ENCODE data around the gene TTC31.

DNA sequence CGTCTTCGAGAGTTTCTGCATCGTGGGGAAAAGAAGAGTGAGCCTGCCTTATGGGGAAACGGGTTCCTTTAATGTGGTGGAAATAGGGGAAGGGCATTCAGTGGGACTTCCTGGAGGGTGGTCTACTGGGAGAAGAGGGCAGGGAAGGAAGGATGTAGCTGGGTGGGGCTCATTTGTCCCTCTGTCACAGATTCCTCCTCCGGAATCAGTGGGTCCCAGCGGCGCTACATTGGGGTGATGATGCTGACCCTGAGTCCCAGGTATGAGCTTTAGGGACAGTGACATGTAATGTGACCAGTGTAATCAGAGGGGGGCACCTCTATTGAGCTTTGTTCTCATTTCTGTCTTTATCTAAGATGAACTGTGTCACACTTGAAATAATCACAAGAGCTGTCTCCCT lies 48.8 kb downstream of the TTC31 start:
- TF ChIP-seq, protein P1, sequence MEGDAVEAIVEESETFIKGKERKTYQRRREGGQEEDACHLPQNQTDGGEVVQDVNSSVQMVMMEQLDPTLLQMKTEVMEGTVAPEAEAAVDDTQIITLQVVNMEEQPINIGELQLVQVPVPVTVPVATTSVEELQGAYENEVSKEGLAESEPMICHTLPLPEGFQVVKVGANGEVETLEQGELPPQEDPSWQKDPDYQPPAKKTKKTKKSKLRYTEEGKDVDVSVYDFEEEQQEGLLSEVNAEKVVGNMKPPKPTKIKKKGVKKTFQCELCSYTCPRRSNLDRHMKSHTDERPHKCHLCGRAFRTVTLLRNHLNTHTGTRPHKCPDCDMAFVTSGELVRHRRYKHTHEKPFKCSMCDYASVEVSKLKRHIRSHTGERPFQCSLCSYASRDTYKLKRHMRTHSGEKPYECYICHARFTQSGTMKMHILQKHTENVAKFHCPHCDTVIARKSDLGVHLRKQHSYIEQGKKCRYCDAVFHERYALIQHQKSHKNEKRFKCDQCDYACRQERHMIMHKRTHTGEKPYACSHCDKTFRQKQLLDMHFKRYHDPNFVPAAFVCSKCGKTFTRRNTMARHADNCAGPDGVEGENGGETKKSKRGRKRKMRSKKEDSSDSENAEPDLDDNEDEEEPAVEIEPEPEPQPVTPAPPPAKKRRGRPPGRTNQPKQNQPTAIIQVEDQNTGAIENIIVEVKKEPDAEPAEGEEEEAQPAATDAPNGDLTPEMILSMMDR (IDR thresholded peaks at IDR 0.05), result no peak
- TF ChIP-seq, protein P2, sequence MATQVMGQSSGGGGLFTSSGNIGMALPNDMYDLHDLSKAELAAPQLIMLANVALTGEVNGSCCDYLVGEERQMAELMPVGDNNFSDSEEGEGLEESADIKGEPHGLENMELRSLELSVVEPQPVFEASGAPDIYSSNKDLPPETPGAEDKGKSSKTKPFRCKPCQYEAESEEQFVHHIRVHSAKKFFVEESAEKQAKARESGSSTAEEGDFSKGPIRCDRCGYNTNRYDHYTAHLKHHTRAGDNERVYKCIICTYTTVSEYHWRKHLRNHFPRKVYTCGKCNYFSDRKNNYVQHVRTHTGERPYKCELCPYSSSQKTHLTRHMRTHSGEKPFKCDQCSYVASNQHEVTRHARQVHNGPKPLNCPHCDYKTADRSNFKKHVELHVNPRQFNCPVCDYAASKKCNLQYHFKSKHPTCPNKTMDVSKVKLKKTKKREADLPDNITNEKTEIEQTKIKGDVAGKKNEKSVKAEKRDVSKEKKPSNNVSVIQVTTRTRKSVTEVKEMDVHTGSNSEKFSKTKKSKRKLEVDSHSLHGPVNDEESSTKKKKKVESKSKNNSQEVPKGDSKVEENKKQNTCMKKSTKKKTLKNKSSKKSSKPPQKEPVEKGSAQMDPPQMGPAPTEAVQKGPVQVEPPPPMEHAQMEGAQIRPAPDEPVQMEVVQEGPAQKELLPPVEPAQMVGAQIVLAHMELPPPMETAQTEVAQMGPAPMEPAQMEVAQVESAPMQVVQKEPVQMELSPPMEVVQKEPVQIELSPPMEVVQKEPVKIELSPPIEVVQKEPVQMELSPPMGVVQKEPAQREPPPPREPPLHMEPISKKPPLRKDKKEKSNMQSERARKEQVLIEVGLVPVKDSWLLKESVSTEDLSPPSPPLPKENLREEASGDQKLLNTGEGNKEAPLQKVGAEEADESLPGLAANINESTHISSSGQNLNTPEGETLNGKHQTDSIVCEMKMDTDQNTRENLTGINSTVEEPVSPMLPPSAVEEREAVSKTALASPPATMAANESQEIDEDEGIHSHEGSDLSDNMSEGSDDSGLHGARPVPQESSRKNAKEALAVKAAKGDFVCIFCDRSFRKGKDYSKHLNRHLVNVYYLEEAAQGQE (IDR thresholded peaks at IDR 0.05; ENCODE audit: insufficient read depth in 1 of 2, low read depth in 2 of 2, low read length in 1 of 2), result no peak
- TF ChIP-seq TCF7L2 (IDR thresholded peaks at IDR 0.05; ENCODE audit: low read depth, low read length), result no peak

All from Panc1 (cell line).